OCI-LY3 (cell line): ENCODE data around the gene CES1.
"Not testable (repeated sequence)": the region's sequence is repeated elsewhere in the genome, so short reads cannot be mapped to it uniquely, and the experiment has no call there.

Experiments
- H2AFZ ChIP-seq: fragments of 200-600, 300-600 bp; shearing (Covaris generic); 2 replicates; pipeline ENCODE4 v1.6.0; 2014; ENCODE audit warnings: antibody characterized with exemption, low read depth, low read length
- H3K27ac ChIP-seq: fragments of 200-600, 300-600 bp; sonication (generic); 2 replicates; pipeline ENCODE4 v1.5.1; 2014; ENCODE audit warnings: mild to moderate bottlenecking, low read length, moderate library complexity, mixed read lengths
- H3K27me3 ChIP-seq: fragments of 200-600, 300-600 bp; sonication (generic); 2 replicates; pipeline ENCODE4 v1.6.1; 2014; ENCODE audit warnings: low read depth, low read length, mixed read lengths
- H3K36me3 ChIP-seq: fragments of 200-600, 300-600 bp; sonication (generic); replicated peaks from 2 replicates; pipeline ENCODE3; 2014; ENCODE audit warnings: low read depth, low read length, mixed read lengths
- H3K4me1 ChIP-seq: fragments of 300-600, 200-600 bp; sonication (generic); 2 replicates; pipeline ENCODE4 v1.6.1; 2014; ENCODE audit warnings: low read length, mixed read lengths
- H3K4me2 ChIP-seq: fragments of 200-600, 300-600 bp; sonication (generic); 2 replicates; pipeline ENCODE4 v1.6.1; 2014; ENCODE audit warnings: low read length, mixed read lengths
- H3K4me3 ChIP-seq: fragments of 300-600, 200-600 bp; sonication (generic); 2 replicates; pipeline ENCODE4 v1.5.1; 2014; ENCODE audit warnings: antibody characterized with exemption, mild to moderate bottlenecking, low read length, moderate library complexity
- H3K79me2 ChIP-seq: fragments of 300-600, 200-600 bp; shearing (Covaris generic); 2 replicates; pipeline ENCODE4 v1.6.1; 2014; ENCODE audit warnings: mild to moderate bottlenecking, low read length, mixed read lengths
- H3K9ac ChIP-seq: fragments of 300-600, 200-600 bp; shearing (Covaris generic); 2 replicates; pipeline ENCODE4 v1.6.0; 2014; ENCODE audit warnings: mild to moderate bottlenecking, low read length, moderate library complexity
- H3K9me3 ChIP-seq: fragments of 200-600, 300-600 bp; shearing (Covaris generic); 2 replicates; pipeline ENCODE4 v1.6.1; 2014; ENCODE audit warnings: low read length, mixed read lengths; ENCODE audit not compliant: insufficient read depth
- H4K20me1 ChIP-seq: fragments of 200-600, 300-600 bp; sonication (generic); 2 replicates; pipeline ENCODE4 v1.6.1; 2016; ENCODE audit warnings: low read length, mixed read lengths; ENCODE audit not compliant: insufficient read depth
- CTCF ChIP-seq: fragments of 200-600, 300-600 bp; sonication (generic); IDR thresholded peaks from 2 replicates; pipeline ENCODE4 v1.5.1; 2014; ENCODE audit warnings: antibody characterized with exemption, low read length, low read depth
- EZH2phosphoT487 ChIP-seq: fragments of 200-600 bp; shearing (Covaris generic); IDR thresholded peaks from 2 replicates; pipeline ENCODE4 v1.6.1; 2018; ENCODE audit warnings: antibody characterized with exemption, mixed run types, low read depth

Gene CES1

GRCh38 chr16:55822280-55822810 is 10.6 kb downstream of the CES1 start:
- Histone ChIP-seq H3K4me1 (no peaks in the 10 kb centered on the region), H3K79me2 (no peaks in the 10 kb centered on the region), H3K36me3 (no peaks in the 10 kb centered on the region), H3K9ac (no peak overlapping the region), H3K9me3 (no peaks in the 10 kb centered on the region), H3K27ac (no peak overlapping the region), H3K27me3 (no peaks in the 10 kb centered on the region), H3K4me2 (no peak overlapping the region), H4K20me1 (no peaks in the 10 kb centered on the region), H2AFZ (no peak overlapping the region), H3K4me3 (no peak overlapping the region)
- no peak for TF ChIP-seq EZH2phosphoT487
- TF ChIP-seq CTCF, result no peak

- H4K20me1 ChIP-seq, result no peaks in the 10 kb centered on the region
- H3K9me3 ChIP-seq, result no peaks in the 10 kb centered on the region
- no peak overlapping the region for H2AFZ ChIP-seq
- H3K4me1 ChIP-seq, result no peaks in the 10 kb centered on the region
- H3K4me3 ChIP-seq, result no peak overlapping the region
- no peak overlapping the region for H3K9ac ChIP-seq
- no peak overlapping the region for H3K4me2 ChIP-seq
- no peaks in the 10 kb centered on the region for H3K79me2 ChIP-seq
- no peak for TF ChIP-seq CTCF
- TF ChIP-seq EZH2phosphoT487, result no peak
- H3K36me3 ChIP-seq, result no peaks in the 10 kb centered on the region
- no peak overlapping the region for H3K27ac ChIP-seq
- H3K27me3 ChIP-seq, result no peaks in the 10 kb centered on the region
Observed at GRCh38 chr16:55821210-55821609, 11.7 kb downstream of the CES1 start.

GRCh38 chr16:55820615-55821014 is 12.3 kb downstream of the CES1 start:
- Histone ChIP-seq H3K4me3 (no peak overlapping the region), H3K36me3 (no peaks in the 10 kb centered on the region), H3K9ac (no peak overlapping the region), H3K27ac (no peak overlapping the region), H2AFZ (no peak overlapping the region), H3K9me3 (no peaks in the 10 kb centered on the region), H4K20me1 (no peaks in the 10 kb centered on the region), H3K4me2 (no peak overlapping the region), H3K4me1 (no peaks in the 10 kb centered on the region), H3K79me2 (no peaks in the 10 kb centered on the region), H3K27me3 (no peaks in the 10 kb centered on the region)
- TF ChIP-seq EZH2phosphoT487, result no peak
- TF ChIP-seq CTCF, result no peak

- H3K27me3 ChIP-seq, result 0 out of 2 replicates have a peak, but pooled peaks cover 4% of the 10 kb centered on the region
- H3K4me2 ChIP-seq, result no peak overlapping the region
- TF ChIP-seq EZH2phosphoT487 (no peak), CTCF (no peak)
Observed at GRCh38 chr16:55817236-55817912, 15.5 kb downstream of the CES1 start.

GRCh38 chr16:55816222-55816621 is 16.7 kb downstream of the CES1 start:
- not testable (repeated sequence) for H3K4me2 ChIP-seq, H3K9me3 ChIP-seq, H3K27me3 ChIP-seq, H3K36me3 ChIP-seq, H3K9ac ChIP-seq, H3K4me3 ChIP-seq, H3K4me1 ChIP-seq, H3K27ac ChIP-seq, H3K79me2 ChIP-seq, H4K20me1 ChIP-seq, H2AFZ ChIP-seq

More at GRCh38 chr16:55817236-55817912, 15.5 kb downstream of the CES1 start:
- H3K9me3 ChIP-seq, result no peaks in the 10 kb centered on the region
- no peak overlapping the region for H3K9ac ChIP-seq
- no peaks in the 10 kb centered on the region for H4K20me1 ChIP-seq
- no peaks in the 10 kb centered on the region for H3K4me1 ChIP-seq
- H3K36me3 ChIP-seq, result no peaks in the 10 kb centered on the region
- no peaks in the 10 kb centered on the region for H3K79me2 ChIP-seq
- H3K27ac ChIP-seq, result no peak overlapping the region
- H2AFZ ChIP-seq, result no peak overlapping the region
- no peak overlapping the region for H3K4me3 ChIP-seq
